ENCODE measurements around the gene AQR.

DNA sequence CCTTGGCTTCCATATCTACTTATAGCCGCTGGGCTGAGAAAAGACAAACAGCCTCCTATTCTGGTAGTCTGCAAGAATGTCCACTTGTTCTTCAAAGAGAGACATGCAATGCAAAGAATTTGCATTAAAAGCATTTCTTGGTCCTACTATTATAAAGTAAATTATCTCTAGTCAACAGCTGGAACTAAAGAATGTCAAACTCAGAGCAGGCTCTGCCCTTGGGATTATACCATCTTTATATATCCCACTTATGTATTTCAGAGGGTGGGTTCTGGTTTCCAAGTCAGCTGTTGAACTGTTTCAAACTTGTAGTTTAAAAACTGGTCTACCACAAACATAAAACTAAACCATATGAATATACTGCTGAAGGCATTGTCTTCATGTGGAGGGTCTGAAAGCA is 167.2 kb downstream of the AQR start:
- TF ChIP-seq POLR2A (IDR thresholded peaks at IDR 0.05; ENCODE audit: low read length), result no peak
- no peak for TF ChIP-seq GATA1 (IDR thresholded peaks at IDR 0.05; ENCODE audit: low read depth, low read length)

Data from erythroblast (primary cell).